ENCODE measurements around the gene CWC15.

- TF ChIP-seq CTCF (IDR thresholded peaks at IDR 0.05) (no peak), TCF7L2 (IDR thresholded peaks at IDR 0.05; ENCODE audit: low read depth, low read length) (no peak), SIN3A (IDR thresholded peaks at IDR 0.05; ENCODE audit: borderline replicate concordance, insufficient read depth, low read depth, low read length) (no peak), POLR2AphosphoS5 (IDR thresholded peaks at IDR 0.05; ENCODE audit: low read depth, low read length) (no peak)
Measured at GRCh38 chr11:95003716-95004115, 30.4 kb upstream of the CWC15 start.

All from Panc1 (cell line).